ENCODE measurements around the gene SCGB1D2.

Gene SCGB1D2

DNA sequence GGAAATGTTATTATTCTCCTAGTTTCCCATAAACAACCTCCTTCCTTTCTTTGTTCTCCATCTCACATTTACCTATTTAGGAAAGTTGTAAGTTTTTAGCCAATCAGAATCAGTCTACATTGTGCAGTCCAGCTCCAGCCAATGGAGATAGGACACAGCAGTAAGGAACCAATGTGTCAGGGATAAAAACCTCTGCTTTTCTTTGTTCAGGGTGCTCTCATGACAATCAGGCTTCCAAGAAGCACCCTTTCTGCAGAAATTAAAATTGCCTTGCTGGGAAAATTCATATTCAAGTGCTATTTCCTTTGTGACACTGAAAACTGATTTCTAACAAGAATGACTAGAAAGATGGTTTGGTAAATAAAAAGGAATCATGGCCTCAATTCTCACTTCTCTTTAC is 18.9 kb upstream of the SCGB1D2 start:
- DNase-seq (ENCODE audit: low read depth): no peak
- TF ChIP-seq POLR2A (IDR thresholded peaks at IDR 0.05; ENCODE audit: extremely low read depth, insufficient read length): no peak
- TF ChIP-seq, protein P1, sequence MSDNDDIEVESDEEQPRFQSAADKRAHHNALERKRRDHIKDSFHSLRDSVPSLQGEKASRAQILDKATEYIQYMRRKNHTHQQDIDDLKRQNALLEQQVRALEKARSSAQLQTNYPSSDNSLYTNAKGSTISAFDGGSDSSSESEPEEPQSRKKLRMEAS (IDR thresholded peaks at IDR 0.05; ENCODE audit: low read depth, low read length): no peak
- no peak overlapping the region for H3K4me3 ChIP-seq (ENCODE audit: low read depth, low read length)

DNA sequence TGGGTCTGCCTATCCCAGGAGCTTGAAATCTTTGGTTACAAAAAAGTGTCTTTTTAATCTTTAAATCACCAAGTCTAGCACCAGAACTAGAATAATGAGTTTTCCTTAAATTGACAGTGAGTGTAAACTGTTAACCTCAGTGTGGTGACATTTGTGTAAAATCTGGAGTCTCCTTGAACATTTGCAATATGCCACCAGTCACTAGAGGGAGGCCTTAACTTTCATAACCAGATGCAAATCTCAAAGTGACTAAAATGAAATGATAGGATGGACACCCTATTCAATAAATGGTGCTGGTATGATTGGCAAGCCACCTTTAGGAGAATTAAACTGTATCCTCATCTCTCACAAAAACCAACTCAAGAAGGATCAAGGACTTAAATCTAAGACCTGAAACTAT is 8.3 kb upstream of the SCGB1D2 start:
- TF ChIP-seq, protein P2, sequence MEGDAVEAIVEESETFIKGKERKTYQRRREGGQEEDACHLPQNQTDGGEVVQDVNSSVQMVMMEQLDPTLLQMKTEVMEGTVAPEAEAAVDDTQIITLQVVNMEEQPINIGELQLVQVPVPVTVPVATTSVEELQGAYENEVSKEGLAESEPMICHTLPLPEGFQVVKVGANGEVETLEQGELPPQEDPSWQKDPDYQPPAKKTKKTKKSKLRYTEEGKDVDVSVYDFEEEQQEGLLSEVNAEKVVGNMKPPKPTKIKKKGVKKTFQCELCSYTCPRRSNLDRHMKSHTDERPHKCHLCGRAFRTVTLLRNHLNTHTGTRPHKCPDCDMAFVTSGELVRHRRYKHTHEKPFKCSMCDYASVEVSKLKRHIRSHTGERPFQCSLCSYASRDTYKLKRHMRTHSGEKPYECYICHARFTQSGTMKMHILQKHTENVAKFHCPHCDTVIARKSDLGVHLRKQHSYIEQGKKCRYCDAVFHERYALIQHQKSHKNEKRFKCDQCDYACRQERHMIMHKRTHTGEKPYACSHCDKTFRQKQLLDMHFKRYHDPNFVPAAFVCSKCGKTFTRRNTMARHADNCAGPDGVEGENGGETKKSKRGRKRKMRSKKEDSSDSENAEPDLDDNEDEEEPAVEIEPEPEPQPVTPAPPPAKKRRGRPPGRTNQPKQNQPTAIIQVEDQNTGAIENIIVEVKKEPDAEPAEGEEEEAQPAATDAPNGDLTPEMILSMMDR (IDR thresholded peaks at IDR 0.05; ENCODE audit: low read depth, low read length): peak; percentile 19
- TF ChIP-seq POLR2A (IDR thresholded peaks at IDR 0.05; ENCODE audit: extremely low read depth, insufficient read length): no peak
- peak; percentile 22 for DNase-seq (ENCODE audit: low read depth)
- no peak overlapping the region for H3K4me3 ChIP-seq (ENCODE audit: low read depth, low read length)

DNA sequence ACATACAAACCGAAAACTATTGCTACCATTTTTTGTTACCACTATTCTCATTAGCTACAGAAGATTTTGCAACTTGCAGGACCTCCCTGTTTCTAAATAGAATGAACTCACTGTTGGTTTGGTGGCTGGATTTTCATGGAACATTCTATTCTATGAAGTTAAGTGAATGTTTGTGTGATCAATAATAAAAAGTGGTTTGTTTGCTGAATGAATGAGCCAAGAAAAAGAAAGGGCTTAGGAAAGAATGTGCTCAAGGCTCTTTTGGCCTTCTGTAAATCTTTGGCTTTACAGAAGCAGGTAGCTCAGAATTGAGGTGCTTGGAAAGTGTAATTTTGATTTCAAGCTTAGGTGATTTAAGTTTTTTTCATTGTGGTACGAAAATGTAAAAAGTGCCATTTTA is 5.9 kb upstream of the SCGB1D2 start:
- H3K4me3 ChIP-seq (ENCODE audit: low read depth, low read length): no peak overlapping the region
- TF ChIP-seq, protein P1 (IDR thresholded peaks at IDR 0.05; ENCODE audit: low read depth, low read length): no peak
- TF ChIP-seq POLR2A (IDR thresholded peaks at IDR 0.05; ENCODE audit: extremely low read depth, insufficient read length) (no peak), MYC (IDR thresholded peaks at IDR 0.05; ENCODE audit: low read depth, low read length) (no peak)
- TF ChIP-seq, protein P2 (IDR thresholded peaks at IDR 0.05; ENCODE audit: low read depth, low read length): no peak

DNA sequence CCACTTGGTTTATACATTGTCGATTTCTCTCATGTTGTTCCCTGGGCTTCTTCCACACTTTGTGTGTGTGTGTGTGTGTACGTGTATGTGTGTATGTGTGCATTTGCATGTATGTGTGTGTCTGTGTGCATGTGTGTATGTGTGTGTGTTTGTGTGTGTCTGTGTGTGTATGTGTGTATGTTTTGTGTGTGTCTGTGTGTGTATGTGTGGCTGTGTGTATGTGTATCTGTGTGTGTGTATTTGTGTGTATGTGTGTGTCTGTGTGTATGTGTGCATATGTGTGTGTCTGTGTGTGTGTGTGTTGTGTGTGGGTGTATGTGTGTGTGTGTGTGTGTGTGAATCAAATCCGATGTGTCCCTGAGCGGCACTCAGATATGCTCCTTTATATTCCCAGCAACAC is 4.5 kb upstream of the SCGB1D2 start:
- no peak for DNase-seq (ENCODE audit: low read depth)
- no peak overlapping the region for H3K4me3 ChIP-seq (ENCODE audit: low read depth, low read length)
- TF ChIP-seq, protein P1 (IDR thresholded peaks at IDR 0.05; ENCODE audit: low read depth, low read length): no peak
- TF ChIP-seq, protein P2 (IDR thresholded peaks at IDR 0.05; ENCODE audit: low read depth, low read length): no peak
- TF ChIP-seq POLR2A (IDR thresholded peaks at IDR 0.05; ENCODE audit: extremely low read depth, insufficient read length): no peak
- no peak for TF ChIP-seq MYC (IDR thresholded peaks at IDR 0.05; ENCODE audit: low read depth, low read length)

More for the DNA sequence above, 5.9 kb upstream of the SCGB1D2 start:
- DNase-seq (ENCODE audit: low read depth): no peak

DNA sequence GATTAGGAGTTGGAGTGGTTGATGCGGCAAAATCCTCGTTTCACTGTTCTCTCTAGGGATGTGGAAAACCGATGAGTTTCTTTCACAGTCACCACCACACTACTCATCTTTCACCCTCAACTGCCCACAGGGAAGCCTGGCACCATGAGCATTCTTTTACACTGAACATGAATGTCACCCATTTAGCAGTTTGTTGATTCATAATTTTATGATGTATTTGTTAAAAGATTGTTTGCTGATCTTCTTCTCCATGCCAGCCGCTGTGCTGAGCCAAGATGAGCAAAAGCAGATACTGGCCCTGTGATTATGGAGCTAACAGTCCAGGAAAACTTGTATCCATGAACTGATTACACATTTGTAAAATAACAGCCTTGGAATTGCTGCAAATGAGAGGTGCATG is 3.9 kb upstream of the SCGB1D2 start:
- H3K4me3 ChIP-seq (ENCODE audit: low read depth, low read length): no peak overlapping the region
- TF ChIP-seq, protein P1 (IDR thresholded peaks at IDR 0.05; ENCODE audit: low read depth, low read length): no peak
- TF ChIP-seq POLR2A (IDR thresholded peaks at IDR 0.05; ENCODE audit: extremely low read depth, insufficient read length) (no peak), MYC (IDR thresholded peaks at IDR 0.05; ENCODE audit: low read depth, low read length) (no peak)
- TF ChIP-seq, protein P2 (IDR thresholded peaks at IDR 0.05; ENCODE audit: low read depth, low read length): no peak
- DNase-seq (ENCODE audit: low read depth): no peak

DNA sequence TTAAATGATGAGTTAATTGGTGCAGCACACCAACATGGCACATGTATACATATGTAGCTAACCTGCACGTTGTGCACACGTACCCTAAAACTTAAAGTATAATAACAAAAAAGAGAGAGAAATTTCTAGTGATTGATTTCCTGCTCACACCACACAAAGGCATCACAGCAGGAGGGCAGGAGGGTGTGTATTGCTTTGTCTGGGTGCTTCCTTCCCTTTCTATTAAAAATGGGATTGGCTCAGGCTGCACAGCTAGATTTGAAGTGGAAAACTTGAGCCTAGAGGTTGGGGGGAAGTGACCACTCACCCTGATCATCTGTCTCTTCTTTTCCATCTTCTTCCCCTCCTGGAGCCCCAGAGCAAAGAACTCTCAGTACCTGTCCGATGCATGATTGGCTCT is 944 bp upstream of the SCGB1D2 start:
- no peak for DNase-seq (ENCODE audit: low read depth)
- no peak overlapping the region for H3K4me3 ChIP-seq (ENCODE audit: low read depth, low read length)
- TF ChIP-seq, protein P1 (IDR thresholded peaks at IDR 0.05; ENCODE audit: low read depth, low read length): no peak
- TF ChIP-seq, protein P2 (IDR thresholded peaks at IDR 0.05; ENCODE audit: low read depth, low read length): no peak
- no peak for TF ChIP-seq POLR2A (IDR thresholded peaks at IDR 0.05; ENCODE audit: extremely low read depth, insufficient read length)
- TF ChIP-seq MYC (IDR thresholded peaks at IDR 0.05; ENCODE audit: low read depth, low read length): no peak

Data from NB4 (cell line).